ENCODE results near the gene PIAS1.
A peak's percentile ranks its signal among the peaks of the same experiment; 100 is the strongest.
"Not testable (repeated sequence)": the region's sequence is repeated elsewhere in the genome, so short reads cannot be mapped to it uniquely, and the experiment has no call there.

PIAS1 gene

DNA sequence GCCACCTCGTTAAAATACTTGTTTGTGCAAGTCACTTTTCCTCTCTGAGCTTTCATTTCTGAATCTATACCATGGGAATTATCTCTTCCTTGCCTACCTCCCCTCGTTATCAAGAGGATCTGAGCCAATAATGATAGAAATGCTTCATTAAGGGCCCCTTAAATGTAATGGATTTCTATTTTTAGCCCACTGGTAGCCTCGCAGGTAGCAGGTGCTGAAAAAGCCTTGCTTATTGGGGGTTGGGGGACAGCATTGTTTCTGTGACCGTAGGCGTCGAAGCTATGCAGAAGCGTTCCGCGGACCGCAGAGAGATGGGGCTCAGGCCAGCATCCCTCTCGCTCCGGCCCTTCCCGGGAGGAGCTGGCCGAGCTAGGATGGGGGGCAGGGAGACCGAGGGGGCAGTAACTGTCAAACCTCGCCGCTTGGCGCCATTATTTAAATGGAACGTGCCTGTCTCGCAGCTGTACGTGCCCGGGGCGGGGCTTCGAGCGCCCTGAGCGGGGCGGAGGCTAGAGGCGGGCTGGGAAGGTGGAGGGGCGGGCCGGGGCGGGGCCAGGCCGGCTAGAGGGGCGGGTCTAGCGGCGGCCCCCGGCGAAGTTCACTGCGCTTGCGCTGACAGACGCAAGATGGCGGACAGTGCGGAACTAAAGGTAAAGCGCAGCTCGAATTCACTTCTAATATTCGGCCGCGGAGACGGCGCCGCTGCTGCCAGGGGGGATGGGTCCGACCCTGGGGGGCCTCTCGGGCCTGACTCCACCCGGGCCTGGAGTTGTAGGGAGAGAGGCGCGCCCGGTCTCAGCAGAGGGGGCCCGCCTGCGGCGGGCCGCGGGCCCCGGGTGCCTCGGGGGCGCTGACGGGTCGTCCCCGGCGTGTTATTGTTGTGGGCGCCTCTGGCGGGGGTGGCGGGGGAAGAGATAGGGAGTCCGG is at the start of gene PIAS1:
TSS of gene PIAS1 (plus strand) at position 615 of the 927 bp plus-strand sequence. CDS start at position 627, 12 bp downstream.
- DNase-seq, result peak; percentile 93 to 99 (median 98)

DNA sequence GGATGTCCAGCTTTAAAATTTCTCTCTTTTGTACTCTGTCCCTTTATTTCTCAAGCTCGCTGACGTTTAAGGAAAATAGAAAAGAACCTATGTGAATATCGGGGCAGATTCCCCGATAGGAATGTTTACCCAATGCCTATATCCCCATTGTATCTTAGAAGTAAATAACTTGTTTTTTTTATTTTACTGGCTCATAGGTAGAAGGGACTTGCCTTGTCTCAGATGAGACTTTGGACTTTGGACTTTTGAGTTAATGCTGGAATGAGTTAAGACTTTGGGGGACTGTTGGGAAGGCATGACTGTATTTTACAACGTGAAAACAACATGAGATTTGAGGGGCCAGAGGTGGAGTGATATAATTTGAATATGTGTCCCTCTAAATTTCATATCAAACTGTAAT is 46.5 kb upstream of the PIAS1 start:
- not testable (repeated sequence) for DNase-seq

DNA sequence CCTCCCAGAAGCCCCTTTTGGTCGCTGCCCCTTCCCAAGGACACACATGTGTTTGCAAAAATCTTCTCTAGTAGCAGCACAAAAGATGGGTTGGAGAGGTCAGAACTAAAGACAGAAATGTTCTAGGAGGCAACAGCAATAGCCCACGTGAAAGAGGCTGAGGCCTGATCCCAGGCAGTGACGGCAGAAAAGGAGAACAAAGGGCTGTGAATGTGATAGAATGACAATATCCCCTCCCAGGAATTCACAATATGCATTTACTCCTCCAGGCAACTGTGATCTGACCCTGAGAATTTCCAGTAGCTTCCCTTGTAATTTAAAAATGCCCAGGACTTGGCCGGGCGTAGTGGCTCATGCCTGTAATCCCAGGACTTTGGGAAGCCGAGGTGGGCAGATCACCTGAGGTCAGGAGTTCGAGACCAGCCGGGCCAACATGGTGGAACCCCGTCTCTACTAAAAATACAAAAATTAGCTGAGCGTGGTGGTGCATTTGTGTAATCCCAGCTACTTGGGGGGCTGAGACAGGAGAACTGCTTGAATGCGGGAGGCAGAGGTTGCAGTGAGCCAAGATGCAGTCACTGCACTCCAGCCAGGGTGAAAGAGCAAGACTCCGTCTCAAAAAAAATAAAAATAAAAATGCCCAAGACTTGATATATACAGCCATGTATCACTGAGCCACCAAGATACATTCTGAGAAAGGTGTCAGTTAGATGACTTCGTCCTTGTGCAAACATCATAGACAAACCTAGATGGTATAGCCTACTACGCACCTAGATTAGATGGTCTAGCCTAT is 43.6 kb upstream of the PIAS1 start:
- no peak for DNase-seq

DNA sequence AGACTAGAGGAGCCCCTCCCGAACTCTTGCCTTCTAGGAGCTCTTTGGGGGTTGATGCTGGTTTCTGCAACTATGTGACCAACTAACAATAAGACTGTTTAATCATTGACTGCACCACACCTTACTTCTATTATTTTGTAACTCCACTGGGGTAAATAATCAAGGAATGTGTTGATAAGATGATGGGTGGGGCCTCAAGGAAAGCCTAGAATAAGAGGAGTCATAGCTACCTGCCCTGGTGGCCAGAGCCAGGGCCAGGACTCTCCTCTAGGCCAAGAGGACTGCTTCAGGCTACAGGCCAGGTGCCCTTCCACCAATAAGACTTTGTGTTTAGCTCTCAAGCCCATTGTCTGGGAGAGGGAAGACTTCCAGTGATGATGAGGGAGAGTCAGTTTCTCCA is 41.2 kb upstream of the PIAS1 start:
- no peak for DNase-seq

DNA sequence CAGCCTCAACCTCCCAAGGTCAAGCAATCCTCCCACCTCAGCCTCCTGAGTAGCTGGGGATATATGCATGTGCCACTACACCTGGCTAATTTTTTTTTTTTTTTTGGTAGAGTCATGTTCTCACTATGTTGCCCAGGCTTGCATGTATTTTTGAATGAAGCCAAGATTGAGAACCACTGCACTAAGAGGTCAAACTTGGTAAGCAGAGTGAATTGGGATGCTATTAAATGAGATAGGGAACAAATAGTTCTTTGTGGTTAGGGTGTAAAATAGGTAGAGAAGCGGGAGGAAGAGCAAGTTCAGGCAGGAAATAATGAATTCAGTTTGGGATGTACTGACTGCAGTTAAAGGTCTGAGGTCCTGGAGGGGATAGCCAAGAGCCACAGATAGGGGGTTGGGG is 39.9 kb upstream of the PIAS1 start:
- no peak for DNase-seq

DNA sequence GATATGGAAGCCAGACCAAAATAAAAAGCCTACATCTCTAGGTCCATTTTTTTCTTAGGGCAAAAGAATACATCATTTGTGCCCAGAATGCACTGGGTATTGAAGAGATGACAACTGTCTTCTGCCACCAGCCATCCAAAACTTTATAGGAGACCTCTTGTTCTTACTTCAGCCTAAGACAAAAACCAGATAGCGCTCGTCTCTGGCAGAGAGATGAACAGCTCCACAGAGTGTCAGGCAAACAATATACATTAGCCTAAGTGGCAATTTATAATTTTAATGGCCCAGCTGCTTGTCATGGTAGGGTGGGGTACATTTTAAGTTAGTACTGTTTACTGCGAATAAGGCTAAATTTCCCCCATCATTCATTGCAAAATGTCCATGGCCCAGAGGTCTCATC is 38.9 kb upstream of the PIAS1 start:
- DNase-seq, result peak in 1 of 3 experiments; percentile 26

DNA sequence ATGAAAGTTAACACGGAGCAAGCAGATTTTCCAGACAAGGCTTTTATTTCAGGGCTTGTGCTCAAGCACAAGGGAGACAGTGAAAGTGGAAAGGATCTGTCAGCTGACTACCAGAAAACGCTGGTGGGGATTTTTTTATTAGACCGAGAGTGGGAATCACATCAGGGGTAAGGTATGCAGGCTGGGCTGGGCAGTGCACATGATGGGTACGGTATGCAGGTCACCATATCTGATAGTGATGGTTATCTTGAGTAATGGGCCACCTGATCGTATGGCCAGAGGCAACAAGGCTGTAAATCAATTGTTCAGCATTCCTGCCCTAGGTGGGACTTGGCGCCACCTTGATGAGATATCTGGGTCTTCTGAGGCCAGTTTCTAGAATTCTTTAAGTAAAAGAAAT is 36.9 kb upstream of the PIAS1 start:
- no peak for DNase-seq

DNA sequence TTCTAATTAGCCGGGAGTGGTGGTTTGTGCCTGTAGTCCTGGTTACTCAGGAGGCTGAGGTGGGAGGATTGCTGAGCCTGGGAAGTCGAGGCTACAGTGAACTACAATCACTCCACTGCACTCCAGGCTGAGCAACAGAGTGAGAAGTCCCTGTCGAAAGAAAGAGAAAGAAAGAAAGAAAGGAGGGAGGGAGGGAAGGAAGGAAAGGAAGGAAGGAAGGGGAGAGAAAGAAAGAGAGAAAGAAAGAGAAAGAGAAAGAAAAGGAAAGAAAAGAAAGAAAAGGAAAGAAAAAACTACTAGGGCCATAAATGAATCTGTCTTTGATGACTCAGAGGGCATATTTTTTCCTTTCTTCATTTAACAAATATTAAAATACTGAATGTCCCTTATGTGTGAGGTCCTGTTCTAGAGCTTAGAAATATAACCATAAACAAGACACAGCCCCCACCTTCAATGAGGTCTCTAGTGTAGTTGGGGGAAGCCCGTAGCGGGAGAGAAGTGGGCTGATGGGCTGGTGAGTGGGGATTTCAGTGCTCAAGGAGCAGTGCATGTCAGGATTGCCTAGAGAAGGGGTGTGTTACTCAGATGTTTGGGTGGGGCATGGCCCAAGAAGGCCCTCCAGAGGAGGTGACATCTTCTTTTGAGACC is 35.2 kb upstream of the PIAS1 start:
- no peak for DNase-seq

DNA sequence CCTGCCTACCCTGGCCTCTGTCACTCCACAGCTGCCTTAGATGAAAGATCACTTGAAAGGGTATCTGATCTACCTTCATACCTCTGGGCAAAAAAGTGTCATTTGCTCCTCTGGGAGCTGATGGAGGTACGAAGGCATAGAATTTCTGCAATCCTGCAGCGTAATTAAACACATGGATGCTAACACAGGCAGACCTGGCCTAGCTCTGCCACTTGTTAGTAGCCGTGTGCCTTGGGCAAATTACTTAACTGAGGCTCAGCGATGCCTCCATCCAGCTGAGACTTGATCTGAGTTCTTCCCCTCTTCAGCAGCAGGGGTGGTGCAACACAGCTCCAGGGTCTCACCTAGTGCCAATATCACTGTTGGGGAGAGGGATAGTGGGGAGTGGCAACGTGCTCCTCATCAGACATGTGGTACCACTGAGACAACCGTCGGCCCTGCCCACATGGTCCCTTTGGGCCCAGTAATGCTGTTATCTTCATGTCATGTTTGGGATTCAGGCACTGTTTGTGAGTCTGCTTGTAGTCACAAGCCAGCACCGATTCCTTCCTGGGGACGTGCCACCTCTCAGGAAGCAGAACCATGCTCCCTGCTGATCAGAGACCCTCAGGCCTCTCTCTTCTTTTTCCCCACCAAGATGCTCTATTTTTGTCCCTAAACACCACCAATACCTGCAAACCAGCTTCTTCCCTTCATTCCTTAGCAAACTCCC is 34.1 kb upstream of the PIAS1 start:
- no peak for DNase-seq

DNA sequence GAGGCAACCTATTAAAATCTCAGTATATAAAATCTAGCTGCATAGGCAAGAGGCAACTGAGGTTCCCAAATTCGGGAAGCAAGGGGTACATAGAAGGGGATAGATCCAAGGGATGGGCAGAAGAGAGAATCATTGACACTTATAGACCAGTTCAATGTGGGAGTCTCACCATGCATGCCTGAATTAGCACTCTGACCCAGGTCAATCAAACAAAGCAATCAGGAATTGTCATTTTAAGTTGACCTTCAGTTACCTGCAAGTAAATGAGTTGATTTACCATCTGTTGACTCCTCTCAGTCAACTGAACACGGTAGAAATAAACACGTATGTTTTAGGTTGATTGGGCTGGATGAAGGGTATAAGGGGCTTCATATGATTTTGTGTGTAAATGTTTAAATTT is 33.4 kb upstream of the PIAS1 start:
- DNase-seq, result no peak

DNA sequence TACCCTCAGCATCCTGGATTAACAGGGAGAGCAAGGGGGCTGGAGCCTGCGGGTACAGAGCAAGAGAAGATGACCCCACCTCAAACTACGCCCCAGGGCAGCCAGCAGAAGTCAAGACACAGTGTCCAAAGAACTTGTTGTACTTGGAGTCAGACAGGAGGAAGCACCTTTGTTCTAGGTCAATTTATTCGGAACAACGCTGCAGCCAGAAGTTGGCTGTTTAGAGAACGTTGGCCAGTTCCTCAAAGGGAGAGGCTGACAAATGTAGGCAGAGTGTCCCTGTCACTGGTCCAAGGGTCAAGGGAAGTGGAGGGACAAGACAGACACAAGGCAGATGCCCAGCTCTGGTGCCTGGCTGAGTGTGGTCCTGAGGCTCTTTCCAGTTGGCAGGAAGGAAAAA is 32.1 kb upstream of the PIAS1 start:
- no peak for DNase-seq

DNA sequence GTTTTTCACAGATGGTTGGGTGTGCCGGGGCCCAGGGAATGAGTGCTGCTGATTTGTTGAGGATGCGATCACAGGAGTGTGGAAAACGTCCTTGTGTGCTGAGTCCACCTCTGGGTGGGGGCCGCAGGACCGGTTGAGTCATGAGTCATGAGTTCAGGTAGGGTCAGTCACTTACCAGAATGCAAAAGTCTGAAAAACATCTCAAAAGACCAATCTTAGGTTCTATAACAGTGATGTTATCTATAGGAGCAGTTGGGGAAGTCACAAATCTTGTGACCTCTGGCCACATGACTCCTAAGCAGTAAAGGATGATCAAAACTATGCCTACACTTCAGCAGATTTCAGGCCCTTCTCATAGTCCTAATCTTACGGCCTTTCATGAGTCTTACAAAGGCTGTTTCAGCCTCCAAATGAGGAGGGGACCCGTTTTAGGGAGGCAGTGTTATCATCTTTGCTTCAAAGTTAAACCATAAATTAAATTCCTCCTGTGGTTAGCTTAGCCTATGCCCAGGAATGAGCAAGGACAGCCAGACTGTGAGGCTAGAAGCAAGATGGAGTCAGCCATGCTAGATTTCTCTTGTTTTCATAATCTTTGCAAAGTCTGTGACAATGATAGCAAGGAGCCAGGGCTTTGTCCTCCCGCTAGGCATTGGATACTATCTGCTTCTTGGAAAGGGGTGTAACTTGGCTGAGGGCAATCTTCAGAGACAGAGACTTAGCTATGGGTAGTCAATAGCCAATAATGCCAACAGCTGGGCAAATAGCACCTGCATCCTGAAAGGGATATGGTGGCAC is 30.6 kb upstream of the PIAS1 start:
- DNase-seq, result no peak

DNA sequence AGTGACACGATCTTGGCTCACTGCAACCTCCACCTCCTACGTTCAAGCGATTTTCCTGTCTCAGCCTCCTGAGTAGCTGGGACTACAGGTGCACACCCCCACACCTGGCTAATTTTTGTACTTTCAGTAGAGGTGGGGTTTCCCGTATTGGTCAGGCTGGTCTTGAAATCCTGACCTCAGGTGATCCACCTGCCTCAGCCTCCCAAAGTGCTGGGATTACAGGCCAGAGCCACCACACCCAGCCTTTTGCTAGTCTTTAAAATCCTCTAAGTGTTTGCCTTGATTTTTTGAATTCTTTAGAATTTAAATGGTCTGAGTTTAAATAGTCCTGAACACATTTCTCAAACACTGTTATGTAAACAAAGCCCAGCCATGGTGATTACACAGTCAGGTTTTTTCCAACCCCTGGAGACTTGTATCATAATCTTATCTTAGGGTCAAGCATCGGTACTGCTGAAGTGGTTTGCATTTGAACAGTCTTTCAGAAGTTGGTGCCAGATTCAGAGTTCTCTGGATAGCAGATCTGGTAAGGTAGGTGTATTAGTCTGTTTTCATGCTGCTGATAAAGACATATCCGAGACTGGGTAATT is 28.2 kb upstream of the PIAS1 start:
- peak in 1 of 3 experiments; percentile 30 for DNase-seq

DNA sequence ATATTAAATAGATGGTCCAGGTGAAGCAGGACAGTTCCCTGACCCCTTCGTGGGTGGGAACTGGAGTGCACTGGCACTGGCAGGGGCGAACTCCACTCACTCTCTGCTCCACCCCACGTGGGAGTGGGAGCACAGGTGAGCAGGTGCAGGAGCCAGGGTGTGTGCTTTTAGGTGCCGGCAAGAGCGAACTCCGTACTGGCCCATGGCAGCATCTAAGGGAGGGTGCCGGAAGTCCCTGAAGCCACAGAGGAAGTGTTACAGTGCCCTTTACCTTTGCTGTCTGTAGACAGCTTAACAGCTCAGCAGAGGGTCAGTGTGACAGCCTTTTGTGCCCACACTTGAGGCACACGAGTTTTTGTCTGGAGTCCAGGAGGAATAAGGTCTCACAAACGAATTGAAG is 26.7 kb upstream of the PIAS1 start:
- DNase-seq, result no peak

DNA sequence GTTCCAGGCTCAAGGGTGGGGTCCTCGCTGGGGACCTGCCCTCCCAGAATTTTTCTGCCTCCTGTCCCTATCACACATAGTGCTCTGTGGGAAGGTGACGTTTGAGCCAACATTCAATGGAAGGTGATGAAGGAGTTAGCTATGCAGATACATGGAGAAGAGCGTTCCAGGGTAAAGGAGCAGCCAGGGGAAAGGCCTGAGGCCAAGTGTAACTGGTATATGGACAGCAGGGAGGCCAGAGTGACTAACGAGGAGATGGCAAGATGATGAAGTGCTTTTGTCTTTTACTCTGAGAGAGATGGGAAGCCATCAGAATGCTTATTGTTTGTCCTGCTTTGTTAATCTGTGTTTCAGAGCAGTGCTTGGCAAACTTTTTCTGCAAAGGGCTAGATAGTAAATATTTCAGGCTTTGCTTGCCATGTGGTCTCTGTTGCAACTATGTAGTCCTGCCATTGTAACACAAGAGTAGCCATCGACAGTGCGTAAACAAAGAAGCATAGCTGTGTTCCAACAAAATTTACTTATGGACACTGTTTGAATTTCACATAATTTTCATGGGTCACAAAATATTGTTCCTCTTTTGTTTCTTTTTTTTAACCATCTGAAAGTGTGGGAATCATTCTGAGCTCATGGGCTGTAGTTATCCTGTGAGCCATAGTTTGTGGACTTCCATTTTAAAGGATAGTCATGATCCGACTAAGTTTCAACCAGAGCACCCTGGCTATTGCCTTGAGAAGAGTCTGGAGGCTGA is 25.8 kb upstream of the PIAS1 start:
- no peak for DNase-seq

DNA sequence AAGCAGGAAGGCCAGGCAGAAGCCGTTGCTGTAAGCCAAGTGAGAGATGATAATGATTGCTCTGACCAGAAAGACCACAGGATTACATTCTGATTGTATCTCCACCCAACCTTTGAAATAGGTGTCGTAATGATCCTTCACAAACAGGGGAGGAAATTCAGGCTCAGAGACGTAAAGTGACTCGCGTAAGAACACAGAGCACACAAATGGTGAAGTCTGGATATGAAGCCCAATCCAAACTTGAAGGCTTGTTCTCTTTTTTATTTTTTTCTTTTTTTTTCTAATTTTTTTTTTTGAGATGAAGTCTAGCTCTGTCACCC is 25.3 kb upstream of the PIAS1 start:
- no peak for DNase-seq

DNA sequence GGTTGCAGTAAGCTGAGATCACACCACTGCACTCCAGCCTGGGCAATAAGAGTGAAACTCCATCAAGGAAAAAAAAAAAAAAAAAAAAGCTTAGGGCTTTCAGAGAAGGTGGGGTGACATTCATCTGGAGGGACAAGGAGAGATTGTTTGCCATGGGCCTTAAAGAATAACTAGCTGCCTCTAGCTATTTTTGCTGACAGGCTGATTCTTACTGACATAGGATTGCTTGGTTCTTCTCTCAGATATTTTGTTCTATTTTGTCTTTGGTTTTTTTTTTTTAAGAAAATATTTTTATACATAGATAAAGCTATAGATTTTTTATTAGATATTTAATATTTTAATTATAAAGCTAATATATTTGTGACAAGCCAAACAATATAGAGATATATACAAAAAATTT is 24.2 kb upstream of the PIAS1 start:
- no peak for DNase-seq

DNA sequence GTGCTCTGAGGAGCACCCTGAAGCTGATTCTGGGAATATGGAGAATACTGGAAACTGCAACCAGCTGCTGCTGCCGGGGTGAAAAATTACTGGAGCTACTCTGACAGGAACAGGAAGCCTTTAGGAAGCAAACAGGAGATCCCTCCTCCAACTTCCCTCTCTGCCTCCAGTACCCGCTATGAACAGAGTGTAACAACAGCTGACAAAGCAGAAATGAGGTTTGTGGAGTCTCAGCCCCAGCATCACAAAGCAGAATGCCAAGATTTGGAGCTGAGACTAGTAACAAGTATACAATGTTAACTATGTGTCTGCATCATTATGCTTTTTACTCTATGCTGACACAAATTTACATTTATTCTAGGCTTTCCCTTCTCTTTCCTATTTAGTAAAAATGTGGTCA is 22.7 kb upstream of the PIAS1 start:
- no peak for DNase-seq

DNA sequence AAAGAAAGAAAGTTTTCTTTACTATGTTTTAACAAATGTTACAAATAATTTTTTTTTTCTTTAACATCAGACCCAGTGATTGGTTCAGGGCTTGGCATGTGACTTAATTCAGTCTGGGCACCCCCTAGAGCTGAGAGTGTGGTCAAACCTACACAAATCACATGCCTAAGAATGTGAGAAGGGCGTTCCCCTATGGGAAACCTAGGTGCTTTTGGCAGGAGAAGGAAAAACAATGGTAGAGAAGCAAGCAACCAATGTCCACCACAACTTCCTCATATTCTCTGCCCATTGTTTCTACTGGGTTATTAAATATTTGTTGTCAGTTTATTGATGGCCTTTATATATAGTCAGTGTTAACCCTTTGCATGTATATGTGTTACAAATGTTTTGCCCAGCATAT is 21.4 kb upstream of the PIAS1 start:
- DNase-seq, result no peak

DNA sequence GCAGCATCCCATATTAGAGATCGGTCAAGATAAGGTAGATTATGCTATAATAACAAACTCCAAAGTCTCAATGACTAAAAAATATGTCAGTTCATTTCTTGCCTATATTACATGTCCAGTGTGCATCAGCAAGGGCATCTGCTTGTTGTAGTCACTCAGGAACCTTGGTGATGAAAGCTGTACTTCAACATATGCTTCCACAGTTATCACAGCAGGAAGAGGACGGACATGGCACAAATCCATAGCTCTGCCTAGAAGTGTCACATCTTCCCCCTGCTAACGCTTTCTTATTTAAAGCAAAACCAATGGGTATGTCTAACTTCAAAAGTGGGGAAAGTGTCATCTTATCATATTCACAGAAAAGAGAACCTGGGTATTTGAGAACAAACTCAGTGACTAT is 20.0 kb upstream of the PIAS1 start:
- no peak for DNase-seq

DNA sequence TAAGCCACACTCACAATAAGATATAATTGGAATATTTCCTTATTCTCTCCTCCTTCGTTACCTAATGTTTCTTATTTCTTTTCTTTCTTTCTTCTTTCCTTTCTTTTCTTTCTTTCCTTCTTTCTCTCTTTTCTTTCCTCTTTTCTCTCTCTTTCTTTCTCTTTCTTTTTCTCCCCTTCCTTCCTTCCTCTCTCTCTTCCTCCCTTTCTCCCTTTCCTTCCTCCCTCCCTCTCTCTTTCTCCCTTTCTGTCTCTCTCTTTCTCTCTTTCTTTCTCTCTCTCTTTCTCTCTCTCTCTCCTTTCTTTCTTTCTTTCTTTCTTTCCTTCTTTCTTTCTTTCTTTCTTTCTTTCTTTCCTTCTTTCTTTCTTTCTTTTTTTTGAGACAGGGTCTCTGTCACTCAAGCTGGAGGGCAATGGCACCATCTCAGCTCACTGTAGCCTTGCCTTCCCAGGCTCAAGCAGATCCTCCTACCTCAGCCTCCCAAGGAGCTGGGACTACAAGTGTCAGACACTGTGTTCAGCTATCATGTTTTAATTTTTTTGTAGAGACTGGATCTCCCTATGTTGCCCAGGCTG is 19.3 kb upstream of the PIAS1 start:
- DNase-seq, result no peak

Data from NCI-H1417 (cell line).